GM19395 (cell line): ENCODE data around the gene PPP1R36.

Experiments
- ATAC-seq: cut with Tn5 transposase; IDR thresholded peaks from one replicate; pipeline ENCODE4 v1.9.1; 2021; ENCODE audit warnings: mild to moderate bottlenecking, moderate library complexity; ENCODE audit not compliant: unreplicated experiment

PPP1R36 gene

DNA sequence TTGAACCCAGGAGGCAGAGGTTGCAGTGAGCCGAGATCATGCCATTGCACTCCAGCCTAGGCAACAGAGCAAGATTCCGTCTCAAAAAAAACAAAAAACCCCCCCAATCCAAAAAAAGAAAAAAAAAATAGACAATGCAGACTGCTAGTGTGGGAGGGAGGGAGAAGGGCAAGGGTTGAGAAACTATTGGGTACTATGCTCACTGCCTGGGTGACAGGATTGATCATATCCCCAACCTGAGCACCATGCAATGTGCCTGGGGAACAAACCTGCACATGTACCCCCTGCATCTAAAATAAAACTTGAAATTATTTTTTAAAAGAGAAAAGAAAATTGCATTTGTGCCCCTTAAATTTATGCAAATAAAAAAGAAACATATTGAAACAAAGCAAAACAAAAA, 88.9 kb downstream of the PPP1R36 start:
- no peak for ATAC-seq
